Muscle of arm (tissue), 12 donors: ENCODE data around the gene SQSTM1. TPM values are rescaled to one million over a fixed set of nuclear protein-coding genes. Genes with fewer than 3 reads are reported as not detected.

ENCODE experiments used
- DNase-seq: peaks from one replicate; pipeline ENCODE4 v3.0.0-alpha.2; 2013
- polyA plus RNA-seq, 12 donors: library from polyadenylated mRNA; unstranded; fragments of 120-200 nt; gene quantifications; one replicate each; pipeline ENCODE4 v1.2.1, GENCODE V29; 2013; ENCODE audit not compliant: insufficient read length in 12 of 12

SQSTM1 gene
- polyA plus RNA-seq, 12 donors: 48.6 to 74.6 (median 57.9) TPM; not detected in 1

DNA sequence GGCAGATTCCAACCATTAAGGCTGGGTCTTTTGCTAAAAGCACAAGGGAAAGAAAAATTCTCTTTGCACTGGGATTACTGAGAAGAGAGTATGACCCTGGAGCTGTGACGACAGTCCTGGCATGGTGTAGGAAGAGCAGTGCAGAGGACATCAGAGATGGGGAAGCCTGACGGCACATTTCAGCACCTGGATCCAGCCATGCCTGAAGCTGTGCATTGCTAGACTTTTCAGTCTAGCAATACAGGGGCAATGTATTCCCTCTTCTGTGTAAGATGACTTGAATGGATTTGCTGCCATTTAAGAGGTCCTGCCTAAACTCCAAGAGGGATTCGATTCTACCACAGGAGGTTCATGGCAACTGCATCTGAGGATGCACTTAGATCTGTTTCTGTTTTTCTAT is 50.2 kb downstream of the SQSTM1 start:
- no peak for DNase-seq

DNA sequence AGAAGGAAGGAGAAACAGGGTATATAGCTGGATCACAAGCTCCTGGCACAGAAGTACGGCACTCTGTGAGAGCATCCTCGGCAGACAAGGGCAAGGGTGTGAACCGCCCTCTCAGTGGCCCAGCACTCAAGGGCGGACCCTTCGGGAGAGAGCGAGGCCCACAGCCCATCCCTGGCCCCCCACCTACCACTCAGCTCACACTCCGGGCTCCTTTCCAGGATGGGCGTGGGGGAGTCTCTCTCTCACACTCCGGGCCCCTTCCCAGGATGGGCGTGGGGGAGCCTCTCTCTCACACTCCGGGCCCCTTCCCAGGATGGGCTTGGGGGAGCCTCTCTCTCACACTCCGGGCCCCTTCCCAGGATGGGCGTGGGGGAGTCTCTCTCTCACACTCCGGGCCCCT is 50.8 kb downstream of the SQSTM1 start:
- DNase-seq: peak; percentile 66

DNA sequence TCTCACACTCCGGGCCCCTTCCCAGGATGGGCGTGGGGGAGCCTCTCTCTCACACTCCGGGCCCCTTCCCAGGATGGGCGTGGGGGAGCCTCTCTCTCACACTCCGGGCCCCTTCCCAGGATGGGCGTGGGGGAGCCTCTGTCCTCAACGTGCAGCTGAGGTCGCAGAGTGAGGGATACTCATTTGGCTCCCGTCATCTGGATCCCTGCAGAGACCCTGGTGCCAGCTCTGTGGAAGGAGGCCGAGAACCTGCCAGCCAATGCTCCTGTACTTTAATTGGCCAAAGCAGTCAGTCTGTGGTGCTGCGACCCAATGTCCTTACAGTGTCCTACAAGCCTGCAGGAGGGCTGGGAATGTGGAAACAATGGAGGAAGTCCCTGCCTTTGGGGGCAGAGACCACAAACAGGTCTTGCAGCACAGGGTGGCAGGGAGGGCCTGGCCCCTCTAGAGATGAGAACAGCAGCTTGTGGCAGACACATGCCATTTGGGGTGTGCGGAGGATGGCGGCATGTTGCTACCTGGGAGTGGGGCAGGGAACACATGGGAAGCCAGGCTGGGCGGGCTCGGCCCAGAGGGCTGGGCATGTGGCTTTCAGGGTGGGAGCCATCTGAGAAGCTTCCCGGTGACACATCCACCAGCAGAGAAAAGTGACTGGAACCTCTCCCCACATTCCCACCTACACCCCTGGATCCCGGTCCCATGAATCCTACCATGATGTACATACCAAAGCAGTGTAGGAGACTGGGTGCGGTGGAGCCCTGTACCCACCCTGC is 51.5 kb downstream of the SQSTM1 start:
- DNase-seq: peak; percentile 29

DNA sequence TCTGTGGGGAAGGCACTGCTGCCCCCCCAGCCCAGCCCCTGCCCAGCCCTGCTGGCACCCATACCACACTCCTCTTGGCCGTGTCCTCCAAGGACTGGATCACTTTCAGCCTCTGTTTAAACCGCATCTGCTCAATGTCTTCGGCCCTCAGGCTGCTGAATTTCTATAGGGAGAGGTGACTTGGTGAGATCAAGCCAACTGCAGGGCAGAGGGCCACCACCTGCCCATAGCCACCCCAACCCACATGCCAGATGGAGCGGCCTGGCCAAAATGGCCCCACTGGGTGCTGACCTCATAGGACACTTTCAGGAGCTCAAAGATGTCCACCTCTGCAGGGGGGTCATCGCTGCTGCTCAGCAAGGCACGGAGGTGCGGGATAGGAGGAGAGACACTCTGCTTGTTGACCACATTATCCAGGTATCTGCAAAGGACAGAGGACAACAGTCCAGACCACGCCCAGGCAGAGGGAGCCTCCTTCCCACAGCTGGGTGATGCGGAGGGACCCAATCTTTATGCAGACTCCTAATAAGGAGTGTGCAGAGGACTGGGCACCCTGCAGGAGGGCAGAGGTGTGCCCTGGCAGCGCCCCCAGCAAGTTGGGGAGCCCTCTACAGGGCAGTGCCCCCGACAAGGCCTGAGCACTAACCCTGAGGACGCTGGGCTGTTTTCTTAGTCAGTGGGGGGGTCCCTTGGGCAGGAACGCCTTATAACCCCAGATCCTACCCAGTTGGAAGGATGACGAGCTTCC is 52.3 kb downstream of the SQSTM1 start:
- DNase-seq: no peak

DNA sequence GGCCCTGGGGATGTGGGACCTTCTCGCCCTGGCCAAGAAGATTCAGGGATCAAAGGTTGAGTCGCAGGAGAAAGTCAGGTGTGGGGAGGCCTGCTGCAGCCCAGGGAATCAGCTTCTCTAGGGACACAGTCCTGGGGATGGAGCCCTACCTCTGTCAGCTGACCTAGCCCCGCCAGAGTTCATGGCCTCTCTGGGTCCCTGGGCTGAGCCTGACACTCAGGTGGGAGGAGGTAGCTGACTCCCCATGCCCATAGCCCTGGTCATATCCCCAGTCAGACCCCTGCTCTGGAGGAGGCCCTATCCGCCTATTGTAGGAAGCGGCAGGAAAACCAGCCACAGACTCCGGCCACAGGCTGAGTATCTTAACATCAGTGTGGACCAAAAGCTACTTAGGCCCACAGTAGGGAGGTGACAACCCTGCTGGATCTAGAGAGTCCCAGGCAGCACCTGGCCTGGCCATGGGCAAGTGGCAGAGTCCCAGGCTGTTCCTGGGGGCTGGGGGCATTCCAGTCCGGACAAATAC is 52.9 kb downstream of the SQSTM1 start:
- DNase-seq: no peak

DNA sequence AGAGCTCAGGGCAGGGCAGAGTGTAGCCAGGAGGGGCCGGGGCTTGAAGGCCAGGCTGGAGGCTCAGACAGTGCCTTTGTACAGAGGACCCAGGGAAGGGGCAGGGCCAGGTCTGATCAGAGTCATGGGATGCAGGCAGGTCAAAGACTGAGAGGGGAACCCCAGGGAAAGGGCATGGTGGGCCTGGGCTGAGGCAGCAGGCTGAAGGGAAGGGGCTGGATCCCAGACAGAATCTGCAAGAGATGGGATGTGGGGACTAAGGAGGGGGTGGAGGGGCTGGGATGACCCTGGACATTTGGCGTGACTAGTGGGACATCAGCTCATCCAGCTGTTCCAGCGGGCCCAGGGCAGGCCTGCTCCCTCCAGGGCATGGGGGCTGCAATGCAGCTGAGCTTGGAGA is 53.4 kb downstream of the SQSTM1 start:
- no peak for DNase-seq

DNA sequence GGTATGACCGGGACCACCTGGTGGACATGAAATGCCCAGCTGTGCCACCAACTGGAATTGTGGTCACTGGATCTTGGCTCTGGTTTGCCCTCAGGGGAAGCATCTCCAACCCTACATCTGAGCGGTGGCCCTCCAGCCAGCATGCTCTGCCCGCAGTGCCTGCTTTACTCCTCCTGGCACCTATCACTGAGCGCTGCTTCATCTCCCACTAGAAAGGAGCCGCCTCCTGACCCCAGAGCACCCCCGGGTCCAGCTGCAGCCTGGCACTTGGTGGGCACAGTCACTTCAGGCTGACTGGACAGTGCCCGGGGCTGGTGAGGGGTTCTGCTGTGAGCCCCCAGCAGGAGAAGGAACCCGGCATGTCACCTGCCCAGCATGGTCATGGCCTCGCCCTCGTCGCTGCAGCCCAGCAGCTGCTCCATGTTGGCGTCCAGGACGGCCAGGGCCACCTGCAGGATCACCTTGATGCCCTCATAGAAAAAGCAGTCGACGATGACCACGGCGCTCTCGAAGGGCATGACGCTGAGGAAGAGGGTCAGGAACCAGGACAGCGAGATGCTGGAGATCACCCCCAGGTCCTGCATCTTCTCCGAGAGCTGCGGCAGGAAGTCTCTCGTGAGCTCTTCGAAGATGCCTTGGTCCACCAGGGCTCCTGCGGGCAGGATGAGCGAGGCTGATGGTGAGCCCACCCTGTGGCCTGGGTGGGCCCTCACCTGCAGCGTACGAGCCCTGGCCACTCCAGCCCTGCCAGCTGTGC is 54.0 kb downstream of the SQSTM1 start:
- DNase-seq: no peak

DNA sequence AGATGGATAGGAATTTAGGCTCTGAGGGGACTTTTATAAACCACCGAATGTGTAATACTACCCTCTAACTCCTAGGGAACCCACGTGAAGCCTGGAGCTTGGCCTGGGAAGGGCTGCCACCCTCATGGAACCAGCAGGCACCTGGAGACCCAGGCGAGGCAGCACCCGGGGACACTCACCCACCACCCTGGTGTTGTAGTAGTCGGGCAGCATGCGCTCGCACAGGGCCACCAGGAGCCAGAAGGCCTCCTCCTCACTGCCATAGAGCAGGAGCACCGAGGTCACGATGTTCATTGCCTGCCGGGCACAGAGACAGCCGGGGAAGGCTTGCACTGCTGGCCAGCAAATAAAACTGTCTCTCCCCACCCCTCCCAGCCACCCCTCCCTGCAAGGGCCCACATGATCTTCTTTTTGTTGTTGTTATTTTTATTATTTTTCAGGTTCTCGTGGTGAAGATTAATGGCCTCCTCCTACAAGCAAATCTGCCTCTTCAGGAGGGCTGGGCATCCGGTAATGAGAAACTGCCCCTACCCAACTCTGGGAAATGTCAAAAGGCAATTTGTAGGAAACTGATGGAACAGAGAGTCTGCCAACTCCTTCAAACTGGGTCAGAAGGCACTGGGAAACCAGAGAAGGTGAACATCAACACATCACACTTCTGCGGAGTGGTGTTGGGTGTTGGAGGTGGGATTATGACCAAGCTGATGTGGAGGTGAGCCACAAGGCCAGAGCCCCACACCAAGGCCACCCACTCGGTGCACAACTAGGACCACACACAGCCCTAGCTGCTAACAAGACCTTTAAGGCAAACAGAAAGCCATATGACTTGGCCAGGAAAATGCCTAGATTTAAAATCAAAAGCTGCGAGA is 55.3 kb downstream of the SQSTM1 start:
- no peak for DNase-seq

DNA sequence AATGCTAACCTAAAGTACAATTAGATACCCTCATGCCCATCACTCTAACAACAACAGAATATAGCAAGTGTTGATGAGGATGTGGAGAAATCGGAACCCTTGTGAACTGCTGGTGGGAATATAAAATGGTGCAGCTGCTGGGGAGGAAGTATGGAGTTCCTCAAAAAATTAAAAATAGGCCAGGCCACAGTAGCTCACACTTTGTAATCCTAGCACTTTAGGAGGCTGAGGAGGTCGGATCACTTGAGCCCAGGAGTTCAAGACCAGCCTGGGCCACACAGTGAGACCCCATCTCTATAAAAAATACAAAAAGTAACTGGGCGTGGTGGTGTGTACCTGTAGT is 55.9 kb downstream of the SQSTM1 start:
- no peak for DNase-seq

DNA sequence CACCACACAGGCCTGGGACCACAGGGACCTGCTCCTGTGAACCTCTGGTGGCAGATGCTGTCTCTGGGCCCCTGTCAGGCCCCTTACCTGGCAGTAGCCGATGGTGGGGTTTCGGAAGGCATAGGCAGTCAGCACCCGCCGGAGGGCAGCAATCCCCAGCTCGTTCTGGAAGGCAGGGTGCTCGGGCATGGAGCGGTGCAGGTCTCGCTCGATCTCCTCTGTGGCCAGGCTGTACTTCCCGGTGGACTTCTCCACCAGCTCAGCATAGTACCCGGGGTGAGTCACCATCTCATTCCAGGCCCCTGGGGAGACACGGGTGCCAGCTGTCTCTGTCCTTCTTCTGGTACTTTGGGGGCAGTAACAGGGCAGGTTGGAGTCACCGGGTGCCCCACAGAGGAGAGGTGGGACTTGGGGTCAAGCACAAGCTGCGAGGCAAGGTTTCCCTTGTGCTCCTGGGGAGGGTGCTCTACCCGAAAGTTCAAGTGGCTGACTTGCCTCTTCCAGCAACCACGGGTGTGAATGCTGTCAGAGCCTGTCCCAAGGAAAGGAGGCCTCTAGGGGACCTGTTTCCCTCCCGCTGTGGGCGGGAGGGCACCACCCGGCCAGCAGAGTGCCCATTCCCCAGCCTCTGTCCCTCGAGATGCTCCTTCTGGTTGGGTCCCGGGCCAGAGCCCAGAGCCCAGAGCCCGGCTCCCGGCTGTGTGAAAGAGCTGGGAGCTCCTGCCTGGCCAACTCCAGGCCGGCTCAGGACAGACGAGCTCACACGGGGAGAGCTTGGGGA is 57.7 kb downstream of the SQSTM1 start:
- no peak for DNase-seq

DNA sequence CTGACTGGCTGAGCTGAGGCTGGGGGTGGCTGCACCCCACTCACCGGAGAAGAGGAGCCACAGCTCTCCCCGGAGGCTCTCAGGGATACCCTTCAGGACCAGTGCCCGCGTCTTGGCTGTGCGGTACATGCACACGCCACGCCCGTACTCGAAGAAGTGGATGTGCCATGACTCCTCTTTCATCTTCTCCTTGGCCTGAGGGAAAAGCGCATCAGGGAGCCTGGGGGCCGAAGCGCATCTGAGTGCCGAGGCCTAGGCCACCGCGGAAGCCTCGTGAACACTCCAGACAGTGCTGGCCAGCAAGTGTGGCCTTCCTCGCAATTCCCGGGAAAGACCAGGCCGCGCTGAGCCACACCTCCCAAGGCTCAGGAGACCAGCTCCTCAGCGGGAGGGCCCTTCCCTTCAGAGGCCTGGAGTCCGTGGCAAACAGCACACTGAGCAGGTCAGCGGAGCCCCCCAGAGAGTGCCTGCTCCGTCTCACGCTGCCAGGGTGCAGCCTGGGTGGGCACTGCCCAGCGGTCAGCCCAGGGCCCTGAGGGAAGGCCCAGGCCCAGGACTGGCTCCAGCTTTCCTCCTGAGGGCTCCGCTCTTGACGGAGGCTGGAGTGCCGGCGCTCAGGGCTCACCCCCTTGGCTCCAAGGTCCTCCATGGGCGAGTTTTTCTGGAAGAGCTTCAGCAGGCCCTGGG is 58.4 kb downstream of the SQSTM1 start:
- no peak for DNase-seq

DNA sequence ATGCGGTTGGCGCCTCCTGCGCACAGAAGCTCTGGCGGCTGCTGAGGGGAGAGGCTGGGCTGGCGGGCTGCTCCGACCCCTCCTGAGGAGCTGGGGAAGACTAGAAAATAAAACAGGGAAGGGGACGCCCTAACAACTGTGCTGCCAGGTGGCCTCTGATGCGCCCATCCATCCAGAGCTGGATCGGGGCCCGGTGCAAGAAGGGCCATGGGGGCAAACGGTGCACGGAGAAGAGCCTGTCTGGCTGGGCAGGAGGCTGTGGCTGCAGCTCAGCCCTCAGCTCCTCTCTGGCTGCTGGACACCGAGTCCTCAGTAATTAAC is 58.9 kb downstream of the SQSTM1 start:
- DNase-seq: no peak

DNA sequence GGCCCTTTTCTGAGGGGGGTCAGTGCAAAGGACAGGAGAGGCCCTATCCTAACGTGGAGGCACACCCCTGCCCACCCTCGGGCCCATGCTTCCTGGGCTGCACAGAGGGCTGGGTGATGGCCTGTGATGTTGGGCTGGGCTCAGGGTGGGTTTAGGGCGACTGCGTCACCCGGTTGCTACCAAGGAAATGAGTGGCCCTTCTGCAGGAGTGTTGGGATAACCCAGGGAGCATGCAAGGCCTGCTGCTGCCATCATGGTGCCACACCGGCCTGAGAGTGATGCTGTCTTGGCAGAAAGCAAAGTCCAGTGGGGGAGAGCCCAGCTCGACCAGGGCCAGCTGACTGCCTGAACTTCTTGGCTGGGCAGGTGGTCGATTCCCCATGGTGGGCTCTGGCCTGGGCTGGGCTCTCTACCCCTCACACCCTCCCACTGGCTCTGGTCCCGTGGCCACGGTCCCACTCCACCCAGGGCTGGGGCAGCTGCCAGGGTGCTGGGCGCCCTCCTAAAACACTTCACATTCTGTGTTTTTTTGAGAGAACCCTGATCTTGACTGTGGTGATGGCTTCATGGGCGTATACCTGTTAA is 59.5 kb downstream of the SQSTM1 start:
- DNase-seq: no peak

DNA sequence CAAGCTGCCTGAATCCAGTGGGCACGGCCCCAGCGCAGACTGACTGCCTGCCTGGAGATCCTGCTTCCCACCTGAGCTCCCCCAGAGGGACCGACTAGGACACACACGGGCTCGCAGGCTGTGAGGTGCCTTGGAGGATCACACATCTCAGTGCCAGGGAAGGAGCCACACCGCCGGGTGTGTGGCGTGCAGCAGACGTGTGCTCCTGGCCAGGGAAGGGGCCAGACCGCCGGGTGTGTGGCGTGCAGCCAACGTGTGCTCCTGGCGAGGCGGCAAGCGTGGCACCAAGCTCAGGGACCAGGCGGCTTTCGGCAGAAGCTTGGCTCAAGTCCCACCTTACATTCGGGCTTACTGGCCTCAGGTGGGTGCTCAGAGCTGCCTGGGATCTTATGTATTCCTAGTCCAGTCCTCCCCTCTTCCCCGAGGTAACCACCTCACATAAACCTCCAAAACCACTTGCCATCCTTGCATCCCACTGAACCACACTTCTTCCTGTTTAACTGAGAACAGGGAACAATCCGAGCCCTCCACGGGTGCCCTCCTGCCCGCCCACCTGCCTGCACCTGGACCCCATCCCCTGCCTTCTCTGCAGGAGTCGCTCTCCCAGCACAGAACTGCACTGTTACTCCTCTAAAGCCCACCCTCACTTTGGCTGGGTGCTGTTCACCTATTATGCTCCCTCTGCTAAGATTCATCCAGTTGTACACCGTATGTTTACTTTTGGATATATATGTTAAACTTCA is 60.3 kb downstream of the SQSTM1 start:
- DNase-seq: no peak

DNA sequence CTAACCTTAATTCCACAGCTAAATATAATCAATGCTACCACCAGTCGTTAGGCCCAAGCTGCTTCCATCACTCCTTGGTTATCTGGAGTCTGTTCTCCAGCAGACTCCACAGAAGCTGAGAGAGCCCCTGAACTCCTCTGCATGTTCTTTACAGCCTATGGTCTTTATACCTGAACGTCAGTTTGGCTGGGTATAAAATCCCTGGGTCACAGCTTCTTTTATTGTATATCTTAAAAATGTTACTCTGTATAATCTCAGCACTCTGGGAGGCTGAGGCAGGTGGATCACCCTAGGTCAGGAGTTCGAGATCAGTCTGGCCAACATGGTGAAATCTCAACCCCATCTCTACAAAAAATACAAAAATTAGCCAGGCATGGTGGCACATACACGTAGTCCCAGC is 61.6 kb downstream of the SQSTM1 start:
- no peak for DNase-seq

DNA sequence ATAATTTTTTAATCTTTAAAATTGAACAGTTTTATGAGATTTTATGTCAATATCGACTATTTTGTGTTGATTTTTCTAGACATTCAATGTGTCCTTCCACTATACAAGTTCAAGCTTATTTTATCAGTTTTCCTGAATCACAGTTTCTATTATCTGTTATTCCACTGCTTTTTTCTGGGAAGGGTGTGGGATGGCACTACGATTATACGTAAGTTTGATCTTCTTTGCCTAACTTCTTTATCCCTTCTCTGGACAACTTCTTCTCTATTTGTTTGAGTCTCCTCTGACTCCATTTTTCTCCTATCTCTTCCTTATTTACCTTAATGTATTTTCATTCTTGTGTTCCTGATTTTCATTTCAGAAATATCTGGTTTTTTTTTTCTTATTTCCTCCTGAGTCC is 62.5 kb downstream of the SQSTM1 start:
- no peak for DNase-seq

DNA sequence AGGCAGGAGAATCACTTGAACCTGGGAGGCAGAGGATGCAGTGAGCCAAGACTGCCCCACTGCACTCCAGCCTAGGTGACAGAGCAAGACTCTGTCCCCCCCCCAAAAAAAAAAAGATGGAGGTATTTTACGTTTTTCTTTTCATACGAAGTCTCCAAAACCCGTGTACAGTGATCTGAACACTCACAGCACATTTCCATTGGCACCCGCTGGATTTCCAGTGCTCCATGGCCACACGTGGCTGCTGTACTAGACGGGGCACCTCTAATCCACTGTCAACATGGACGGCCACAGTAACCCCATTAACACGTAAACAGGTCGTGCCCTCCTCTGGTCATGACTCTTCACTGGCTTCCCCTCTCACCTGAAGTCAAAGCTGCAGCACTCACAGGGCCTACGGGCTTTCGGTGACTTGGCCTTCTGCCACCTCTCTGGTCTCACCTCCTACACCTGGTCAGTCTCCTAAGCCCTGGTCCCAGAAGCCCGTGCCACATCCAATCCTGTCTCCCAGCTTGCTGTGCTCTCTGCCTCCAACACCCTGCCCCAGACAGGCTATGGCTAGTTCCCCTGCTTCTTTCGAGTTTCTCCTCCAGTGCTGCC is 64.9 kb downstream of the SQSTM1 start:
- no peak for DNase-seq

DNA sequence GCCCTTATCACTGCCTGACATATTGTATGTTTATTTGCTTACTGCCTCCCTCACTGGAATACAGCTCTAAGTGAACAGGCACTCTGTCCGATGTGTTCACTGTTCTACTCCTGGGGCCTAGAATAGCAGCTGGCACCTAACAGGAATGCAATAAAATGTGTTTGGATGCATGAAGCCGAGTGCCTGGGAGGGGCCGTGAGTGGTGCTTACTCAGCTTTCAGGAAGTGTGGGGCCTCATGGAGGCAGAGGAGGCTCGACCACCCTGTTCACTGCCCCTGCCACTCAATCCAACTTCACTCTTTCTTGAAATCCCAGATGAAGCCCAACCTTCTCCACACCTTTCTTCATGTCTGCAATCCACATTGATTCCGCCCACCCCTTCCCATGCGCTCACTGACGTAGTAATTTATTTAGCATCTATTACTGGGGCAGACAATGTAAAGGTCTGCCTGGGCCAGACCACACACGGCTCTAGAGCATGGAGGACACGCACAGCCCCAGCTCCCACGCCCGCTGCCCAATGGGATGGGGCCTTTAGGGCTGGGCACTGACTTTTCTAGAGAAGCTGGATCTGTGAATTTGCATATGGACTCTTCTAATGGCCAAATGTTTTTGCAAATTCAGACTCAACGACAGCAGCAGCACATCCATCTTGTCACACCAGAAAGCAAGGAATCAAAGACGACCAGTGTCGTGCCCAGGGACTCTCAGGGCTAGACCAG is 65.6 kb downstream of the SQSTM1 start:
- DNase-seq: no peak
